D721Med (cell line): ENCODE data around the gene CCBE1.

ENCODE experiments used
- DNase-seq: peaks from one replicate; pipeline ENCODE4 v3.0.0; 2011; ENCODE audit warnings: low spot score; ENCODE audit not compliant: insufficient read length
- FAIRE-seq: peaks from 2 replicates; lab custom pipeline; 2011; peaks lifted over from hg19 to GRCh38; lab: Jason Lieb, UNC
- TF ChIP-seq, protein P1 (sequence below): IDR thresholded peaks from 2 replicates; pipeline ENCODE4 v1.5.1; 2012; ENCODE audit warnings: mild to moderate bottlenecking, control low read depth; ENCODE audit not compliant: insufficient read depth; ENCODE audit errors: missing control alignments

Gene CCBE1

DNA sequence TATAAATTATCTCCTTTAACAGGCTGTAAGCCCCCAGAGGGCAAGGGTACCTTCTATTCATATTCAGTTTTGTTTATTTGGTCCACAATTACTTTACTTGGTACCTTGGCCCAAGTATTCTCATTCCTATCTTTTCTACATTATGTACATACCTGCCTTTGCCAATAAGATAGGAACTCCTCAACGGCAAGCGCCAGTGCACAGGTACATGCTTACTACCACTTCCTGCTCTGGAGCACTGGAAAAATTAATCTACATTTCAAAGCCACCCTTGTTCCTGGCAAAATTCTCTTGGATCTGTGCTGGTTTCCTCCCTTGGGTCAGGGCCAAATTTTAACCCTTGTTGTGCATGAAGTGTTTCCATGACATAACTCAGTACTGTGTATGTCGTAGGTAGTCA lies 303.8 kb downstream of the CCBE1 start:
- TF ChIP-seq, protein P1, sequence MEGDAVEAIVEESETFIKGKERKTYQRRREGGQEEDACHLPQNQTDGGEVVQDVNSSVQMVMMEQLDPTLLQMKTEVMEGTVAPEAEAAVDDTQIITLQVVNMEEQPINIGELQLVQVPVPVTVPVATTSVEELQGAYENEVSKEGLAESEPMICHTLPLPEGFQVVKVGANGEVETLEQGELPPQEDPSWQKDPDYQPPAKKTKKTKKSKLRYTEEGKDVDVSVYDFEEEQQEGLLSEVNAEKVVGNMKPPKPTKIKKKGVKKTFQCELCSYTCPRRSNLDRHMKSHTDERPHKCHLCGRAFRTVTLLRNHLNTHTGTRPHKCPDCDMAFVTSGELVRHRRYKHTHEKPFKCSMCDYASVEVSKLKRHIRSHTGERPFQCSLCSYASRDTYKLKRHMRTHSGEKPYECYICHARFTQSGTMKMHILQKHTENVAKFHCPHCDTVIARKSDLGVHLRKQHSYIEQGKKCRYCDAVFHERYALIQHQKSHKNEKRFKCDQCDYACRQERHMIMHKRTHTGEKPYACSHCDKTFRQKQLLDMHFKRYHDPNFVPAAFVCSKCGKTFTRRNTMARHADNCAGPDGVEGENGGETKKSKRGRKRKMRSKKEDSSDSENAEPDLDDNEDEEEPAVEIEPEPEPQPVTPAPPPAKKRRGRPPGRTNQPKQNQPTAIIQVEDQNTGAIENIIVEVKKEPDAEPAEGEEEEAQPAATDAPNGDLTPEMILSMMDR, result no peak
- FAIRE-seq (no peak), DNase-seq (no peak)

DNA sequence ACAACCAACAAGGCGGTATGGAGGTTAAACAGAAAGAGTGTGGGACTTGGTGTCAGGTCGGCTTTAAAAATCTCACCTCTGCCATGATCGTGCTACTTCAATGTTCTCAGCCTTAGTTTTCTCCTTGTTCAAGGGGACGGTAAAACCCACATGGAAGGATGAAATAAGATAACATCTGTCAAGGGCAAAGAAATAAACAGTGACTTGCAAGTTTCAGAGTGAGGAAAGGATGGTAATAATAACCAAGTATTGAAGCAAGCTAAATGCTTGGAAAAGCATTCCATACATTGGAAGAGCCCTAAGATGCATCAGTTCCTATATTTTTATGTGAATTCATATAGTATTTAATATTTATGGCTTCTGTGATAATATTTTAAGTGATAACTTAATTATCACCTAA lies 308.4 kb downstream of the CCBE1 start:
- DNase-seq (no peak), FAIRE-seq (peak; percentile 99)
- TF ChIP-seq, protein P1, result no peak

DNA sequence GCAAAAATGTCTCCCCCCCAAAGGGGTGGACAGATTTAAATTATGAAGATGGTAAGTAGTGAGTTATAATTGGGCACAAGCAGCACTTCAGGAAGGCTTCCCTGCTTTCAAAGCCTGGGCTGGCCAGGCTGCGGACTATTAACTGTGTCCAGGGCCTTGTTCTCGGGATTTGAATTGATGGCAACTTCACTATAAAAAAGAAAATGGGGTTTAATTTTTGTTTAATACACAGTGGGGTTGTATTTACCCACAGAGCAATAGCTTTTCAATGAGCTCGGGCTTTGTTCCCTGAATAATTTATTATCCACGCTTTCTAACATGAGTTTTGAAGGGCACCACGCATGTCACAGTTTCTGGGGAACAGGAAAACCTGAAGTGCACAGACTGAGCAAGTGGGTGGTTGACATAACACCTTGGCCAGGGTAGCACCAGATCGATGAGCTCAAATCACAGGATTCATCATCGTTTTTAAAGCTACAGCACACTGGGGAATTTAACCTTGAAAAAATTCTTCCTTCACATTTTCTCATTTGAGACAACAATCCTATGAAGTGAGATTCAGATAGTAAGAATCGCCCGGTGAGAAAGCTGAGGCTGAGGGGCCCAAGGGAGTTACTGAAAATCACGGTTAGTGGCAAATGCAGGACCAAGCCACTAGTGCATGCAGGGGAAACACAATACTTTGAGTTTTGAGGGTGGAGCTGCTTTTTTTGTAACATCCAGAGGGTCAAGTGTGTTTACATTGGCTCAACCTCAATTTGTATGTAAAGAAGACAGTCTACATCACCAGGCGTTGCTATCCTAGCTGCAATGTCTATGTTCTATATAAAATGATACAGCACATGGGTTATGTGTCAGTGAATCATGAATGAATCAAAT lies 309.3 kb downstream of the CCBE1 start:
- TF ChIP-seq, protein P1, result no peak
- no peak for FAIRE-seq
- no peak for DNase-seq

DNA sequence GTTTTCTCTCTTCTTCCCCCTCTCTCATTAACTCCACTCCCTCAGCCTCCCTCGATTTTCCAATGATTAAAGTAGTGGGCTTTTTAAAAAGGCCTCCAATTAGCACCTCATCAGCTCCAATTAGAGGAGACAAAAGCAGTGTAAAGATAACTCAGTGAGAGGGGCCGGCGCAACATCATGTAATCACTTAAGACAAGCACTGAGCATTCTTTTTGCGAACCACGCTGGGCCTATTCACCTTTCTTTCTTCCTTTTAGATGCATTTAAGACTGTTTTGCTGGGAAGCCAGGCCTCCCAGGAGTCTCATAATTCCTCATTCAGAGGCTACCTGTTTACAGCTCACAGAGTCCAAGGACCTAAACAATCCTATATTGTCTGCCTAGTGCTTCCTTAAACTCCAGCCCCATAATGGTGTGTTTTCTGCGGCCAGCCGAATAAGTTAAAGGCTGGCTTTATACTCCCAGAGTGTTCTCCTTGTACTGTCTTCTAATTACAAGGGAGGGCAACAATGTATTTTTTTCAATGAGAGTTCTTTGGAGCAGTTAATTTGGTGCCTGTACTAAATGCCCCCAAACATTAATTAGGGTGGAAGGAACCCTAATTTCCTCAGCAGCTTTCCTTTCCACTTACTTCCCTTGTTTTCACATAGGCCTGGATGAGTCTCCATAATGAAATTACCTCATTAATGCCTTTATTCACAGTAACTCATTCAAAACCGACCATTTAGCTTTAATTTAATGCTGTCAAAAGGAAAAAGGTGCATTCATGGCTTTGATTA lies 310.1 kb downstream of the CCBE1 start:
- TF ChIP-seq, protein P1, result no peak
- no peak for DNase-seq
- no peak for FAIRE-seq

DNA sequence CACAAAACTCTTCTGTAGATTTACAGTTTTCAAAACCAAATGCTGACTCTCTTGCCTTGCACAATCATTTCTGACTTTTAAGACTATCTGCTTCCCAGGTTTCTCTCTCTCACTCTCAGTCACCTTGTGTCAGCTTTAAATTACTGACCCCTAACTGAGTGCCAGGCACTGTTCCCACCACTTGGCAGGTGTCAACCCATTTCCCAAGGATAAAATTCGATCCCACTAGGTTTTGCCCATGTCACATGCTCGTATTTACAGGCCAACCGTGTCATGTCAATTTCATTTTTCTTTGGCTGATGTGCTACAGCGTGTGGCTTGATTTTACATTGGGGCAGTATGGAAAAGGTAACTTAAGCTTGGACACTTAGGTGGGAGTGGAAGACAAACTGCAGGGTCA lies 312.0 kb downstream of the CCBE1 start:
- TF ChIP-seq, protein P1, result no peak
- DNase-seq (no peak), FAIRE-seq (no peak)

DNA sequence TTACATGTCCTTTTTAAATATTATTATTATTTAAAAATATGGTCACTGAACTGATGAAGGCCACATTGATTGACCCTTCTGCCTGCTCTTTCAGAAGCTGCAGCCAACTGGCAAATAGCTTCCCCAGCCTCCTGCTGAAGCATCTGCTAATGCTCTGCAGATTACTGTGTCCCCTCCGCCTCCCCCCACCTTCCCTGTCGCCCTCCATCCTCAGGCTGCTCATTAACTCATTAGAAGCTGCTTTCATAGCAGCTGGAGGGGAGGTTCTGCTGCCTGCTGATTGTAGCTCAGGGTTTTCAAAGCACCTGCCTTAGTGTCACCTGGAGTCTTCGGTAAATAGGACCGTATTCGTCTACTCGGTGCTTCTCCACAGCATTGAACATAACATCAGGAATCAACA lies 313.4 kb downstream of the CCBE1 start:
- TF ChIP-seq, protein P1, result no peak
- FAIRE-seq (peak; percentile 100), DNase-seq (peak; percentile 96)

DNA sequence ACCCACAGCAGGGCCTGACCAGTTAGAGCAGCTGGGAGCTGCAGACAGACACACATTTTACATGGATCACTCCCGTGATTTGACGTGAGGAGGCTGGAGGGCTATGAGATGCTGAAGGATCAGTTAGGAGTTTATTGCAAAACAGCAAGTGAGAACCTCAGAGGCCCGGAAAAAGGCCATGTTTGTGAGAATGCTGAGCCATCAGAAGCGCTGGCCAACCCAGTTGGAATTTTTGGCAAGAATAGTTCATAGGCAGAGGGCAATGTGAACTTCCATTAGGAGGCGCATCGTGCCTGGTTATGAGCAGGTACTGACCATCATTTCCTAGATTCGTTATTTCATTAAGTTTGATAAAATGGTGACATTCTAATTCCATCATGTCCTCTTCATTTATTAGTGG lies 314.8 kb downstream of the CCBE1 start:
- TF ChIP-seq, protein P1, result no peak
- no peak for FAIRE-seq
- DNase-seq, result no peak
